ENCODE data around the gene CLEC11A.
"Not testable (repeated sequence)": the region's sequence is repeated elsewhere in the genome, so short reads cannot be mapped to it uniquely, and the experiment has no call there.

Gene CLEC11A

DNA sequence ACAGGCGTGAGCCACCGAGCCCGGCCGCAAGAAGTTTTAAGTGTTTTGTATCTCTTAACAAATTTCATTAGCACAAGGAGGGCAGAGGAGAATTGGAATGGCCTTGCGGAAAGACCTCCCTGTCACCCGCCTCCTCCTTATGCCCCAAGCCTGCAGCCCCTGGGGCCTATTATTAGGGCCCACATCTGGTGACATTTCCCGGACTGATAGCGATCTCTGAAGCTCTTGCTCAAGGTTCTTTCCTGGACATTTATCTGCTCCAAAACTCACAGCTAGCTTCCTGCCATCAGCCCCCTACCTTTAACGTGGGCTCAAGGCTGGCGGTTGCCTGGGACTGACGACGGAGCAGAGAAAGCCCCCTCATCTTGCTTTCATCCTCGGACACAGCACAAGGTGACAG lies 40.4 kb downstream of the CLEC11A start:
- DNase-seq, result not testable (repeated sequence)

GRCh38 chr19:50764409-50764808 lies 41.2 kb downstream of the CLEC11A start:
- DNase-seq, result no peak

DNA sequence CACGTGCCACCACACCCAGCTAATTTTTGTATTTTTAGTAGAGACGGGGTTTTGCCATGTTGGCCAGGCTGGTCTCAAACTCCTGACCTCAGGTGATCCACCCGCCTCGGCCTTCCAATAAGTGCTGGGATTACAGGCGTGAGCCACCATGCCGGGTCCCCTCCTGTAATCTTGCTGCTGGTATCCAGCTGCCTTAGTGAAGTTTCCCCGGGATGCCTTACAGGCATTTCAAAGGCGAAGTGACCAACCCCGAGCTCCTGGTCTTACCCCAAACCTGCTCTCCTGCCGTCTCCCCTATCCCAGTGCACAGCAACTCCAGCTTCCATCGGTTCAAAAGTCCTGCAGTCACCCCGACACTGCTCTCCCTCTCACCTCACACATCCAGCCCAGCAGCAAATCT lies 43.6 kb downstream of the CLEC11A start:
- DNase-seq, result not testable (repeated sequence)

- DNase-seq, result not testable (repeated sequence)
These were observed 44.1 kb downstream of the CLEC11A start for GRCh38 chr19:50767263-50767662.

- DNase-seq, result no peak
These were observed 45.1 kb downstream of the CLEC11A start for GRCh38 chr19:50768277-50768676.

DNA sequence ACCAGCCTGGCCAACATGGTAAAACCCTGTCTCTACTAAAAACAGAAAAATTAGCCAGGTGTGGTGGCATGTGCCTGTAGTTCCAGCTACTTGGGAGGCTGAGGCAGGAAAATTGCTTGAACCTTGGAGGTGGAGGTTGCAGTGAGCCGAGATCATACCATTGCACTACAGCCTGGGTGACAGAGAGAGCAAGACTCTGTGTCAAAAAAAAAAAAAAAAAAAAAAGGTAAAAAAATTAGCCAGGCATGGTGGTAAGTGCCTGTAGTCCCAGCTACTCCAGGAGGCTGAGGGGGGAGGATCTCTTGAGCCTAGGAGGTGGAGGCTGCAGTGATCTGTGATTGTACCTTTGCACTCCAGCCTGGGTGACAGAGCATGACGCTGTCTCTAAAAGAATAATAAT lies 47.0 kb downstream of the CLEC11A start, which contains the start of gene GPR32:
Gene GPR32 (plus strand): TSS at position 301 of the 400 bp plus-strand sequence. CDS start 137 bp downstream, outside the sequence.
- DNase-seq, result not testable (repeated sequence)

- no peak for DNase-seq
These were observed 47.7 kb downstream of the CLEC11A start for GRCh38 chr19:50770888-50771287.

DNA sequence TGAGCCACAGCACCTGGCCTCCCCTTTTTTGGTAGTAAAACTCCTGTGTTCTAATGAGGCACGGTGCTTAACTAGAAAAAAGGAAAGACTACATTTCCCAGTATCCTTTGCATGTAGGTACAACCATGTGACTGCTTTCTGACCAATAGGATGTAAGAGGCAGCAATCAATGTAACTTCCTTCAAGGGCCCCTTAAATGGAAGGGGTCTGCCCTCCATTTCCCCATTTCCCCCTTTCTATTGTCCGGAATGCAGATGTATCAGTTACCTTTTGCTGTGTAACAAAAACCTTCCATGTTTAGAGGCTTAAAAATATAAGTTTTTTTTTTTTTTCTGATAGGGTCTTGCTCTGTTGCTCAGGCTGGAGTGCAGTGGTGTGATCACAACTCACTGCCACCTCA lies 49.3 kb downstream of the CLEC11A start:
- no peak for DNase-seq

GRCh38 chr19:50772912-50773311 lies 49.7 kb downstream of the CLEC11A start:
- DNase-seq, result not testable (repeated sequence)

DNA sequence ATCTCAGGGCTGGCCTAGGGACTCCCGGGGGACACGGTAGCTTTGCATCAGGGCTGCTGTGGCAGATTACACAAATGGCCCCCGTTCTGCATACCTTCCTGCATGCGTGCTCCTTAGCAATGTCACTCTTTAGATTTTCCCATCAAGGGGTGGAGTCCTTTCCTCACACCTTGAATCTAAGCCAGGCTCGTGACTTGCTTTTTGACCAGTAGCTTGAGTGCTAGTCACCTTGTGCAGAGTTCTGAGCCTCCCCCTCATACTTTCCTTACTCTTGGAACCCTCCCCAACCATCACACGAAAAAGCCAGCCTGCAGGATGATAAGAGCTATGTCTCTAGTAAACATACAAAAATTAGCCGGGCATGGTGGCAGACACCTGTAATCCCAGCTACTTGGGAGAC lies 50.3 kb downstream of the CLEC11A start:
- DNase-seq, result not testable (repeated sequence)
